HG03442 (cell line): ENCODE data around the gene CROCC2.

Experiments used
- ATAC-seq: cut with Tn5 transposase; IDR thresholded peaks from one replicate; pipeline ENCODE4 v1.9.1; 2021; ENCODE audit warnings: mild to moderate bottlenecking, moderate library complexity; ENCODE audit not compliant: unreplicated experiment

The CROCC2 gene

DNA sequence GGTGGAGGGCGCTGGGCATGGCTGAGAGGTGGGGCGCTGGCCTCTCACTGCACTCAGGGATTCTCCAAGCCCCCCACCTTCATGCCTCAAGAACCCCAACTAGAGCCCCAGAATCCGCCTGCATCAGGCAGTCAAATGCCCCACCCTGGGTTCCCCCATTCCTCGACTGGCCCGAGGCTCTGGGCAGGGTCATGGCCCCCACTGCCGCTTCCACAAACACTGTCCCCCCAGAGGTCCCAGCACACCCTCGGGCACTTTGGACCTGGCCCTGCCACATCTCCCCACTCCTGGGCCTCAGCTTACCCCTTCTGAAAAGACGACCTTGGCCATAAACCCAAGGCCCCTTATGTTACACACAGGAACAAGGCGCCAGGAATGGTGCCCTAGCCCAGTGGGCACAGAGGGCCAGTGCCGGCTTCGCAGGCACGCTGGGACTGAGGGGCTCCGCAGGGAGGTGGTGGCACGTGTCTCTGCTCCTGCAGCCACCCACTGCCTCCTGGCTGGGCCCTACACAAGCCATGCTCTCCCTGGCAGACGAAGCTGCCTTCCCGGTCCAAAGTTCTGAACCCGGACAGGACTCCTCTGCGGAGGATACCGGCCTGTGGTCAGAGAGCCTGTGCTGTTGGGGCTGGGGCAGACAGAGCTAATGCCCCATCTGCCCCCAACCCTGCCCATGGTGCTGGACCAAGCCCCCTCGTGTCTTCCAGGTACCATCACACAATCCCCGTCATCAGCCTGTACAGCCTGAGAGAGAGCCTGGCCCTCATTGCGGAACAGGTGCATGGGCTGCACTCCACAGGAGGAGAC lies 30.7 kb upstream of the CROCC2 start:
- no peak for ATAC-seq

DNA sequence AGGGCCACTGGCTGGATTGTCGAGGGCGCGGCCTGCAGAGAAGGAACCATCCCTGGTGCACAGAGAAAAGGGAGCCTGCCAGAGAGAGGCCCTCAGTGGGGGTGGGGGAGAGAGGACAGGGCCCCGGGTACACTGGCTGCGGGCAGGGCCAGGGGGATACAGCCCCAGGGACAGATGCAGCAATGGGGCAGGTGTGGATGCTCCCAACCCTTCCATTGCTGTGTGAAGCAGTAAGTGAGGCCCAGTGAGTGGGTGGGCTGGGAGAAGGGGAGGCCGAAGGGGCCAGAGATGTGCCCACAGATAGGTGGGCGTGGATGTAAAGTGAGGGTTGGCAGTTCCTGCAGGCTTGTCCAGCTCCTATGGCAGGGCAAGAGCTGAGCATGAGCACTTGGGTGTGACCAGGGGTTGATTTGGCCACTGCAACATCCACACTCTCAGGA lies 30.1 kb upstream of the CROCC2 start:
- ATAC-seq, result no peak

DNA sequence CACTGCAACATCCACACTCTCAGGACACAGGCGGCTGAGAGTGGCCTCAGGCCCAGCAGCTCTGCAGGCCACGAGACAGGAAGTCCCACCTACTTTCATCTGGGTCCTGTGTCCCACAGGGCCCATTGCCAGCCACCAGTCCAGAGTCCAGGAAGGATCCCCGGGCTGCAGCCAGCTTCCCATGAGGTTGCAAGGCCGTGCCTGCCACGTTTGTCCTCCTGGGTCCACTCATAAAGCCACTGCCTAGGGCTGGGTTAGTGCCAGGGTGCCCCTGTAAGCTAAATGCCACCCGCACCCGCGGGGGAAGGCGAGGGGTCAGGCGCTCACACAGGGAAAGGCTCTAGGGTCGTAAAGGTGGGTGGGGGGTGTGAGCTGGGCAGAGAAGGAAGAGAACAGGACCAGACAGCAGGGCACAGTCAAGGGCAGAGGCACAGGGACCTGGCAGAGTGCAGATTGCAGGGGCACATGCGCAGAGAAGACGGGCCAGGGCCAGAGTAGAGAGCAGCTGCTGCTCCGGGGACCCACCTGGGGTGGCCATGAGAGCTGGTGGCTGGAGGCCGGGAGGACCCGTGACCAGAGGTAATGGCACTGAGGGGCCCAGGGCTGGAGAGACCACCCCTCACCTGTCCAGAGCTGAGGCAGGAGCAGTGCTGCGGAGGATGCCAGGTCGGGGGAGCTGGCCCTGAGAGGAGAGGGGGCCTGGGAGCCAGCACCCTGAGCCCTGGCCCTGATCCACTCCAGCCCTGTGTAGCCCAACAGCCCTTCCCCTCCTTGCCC lies 29.5 kb upstream of the CROCC2 start:
- no peak for ATAC-seq

DNA sequence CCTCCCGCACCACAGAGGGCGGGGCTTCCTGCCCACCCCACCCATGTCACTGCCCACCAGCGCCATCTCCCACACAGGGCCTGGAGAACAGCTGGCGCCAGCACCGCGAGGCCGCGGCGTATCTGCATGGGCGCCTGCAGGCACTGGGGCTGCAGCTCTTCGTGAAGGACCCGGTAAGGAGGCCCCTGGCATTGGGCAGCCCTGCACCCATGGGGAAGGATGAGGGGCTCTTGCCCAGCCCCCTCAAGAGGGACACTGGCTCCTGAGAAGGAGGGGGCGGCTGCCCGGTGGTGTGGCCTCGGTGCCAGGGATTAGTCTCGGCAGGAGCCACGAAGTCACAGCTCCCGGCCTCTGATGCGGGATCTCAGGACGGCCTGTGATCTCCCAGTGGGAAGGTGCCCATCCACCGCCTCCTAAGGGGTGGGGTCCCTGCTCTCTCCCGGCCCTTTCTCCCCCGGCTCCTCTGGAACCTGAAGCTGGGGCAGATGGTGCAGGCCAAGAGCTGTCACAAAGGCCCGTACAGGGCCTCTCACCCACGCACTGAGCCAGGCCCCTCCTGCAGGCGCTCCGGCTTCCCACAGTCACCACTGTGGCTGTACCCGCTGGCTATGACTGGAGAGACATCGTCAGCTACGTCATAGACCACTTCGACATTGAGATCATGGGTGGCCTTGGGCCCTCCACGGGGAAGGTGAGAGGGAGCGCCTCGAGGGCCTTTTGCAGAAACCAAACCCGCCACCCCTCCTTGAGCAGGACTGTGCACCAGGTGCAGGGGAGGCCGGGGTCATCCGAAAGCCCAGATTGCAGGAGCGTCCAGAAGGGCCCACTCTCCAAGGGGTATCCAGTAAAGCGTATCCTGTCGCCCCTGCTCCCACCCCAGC lies 28.4 kb upstream of the CROCC2 start:
- no peak for ATAC-seq

DNA sequence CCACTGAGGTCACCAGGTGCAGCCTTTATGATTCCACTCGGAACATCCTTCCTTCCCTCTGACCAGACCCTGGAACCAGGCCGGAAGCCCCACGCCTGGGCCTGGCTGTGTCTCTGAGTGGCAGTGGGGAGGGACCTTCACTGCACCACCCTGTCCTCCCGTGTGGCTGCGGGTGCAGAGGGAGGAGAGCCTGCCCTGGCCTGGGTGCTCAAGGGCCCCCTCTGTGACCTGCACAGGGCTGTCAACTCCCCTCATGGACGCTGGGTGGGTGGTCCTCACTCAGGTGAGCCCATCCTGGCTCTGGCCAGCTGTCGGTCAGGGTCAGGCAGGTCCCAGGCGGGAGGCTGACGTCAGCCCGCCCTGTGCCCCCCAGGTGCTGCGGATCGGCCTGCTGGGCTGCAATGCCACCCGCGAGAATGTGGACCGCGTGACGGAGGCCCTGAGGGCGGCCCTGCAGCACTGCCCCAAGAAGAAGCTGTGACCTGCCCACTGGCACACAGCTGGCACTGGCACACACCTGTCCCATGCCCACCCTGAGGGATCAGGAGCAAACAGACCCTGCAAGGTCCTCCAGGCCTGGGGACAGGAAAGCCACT lies 27.7 kb upstream of the CROCC2 start:
- ATAC-seq, result no peak

DNA sequence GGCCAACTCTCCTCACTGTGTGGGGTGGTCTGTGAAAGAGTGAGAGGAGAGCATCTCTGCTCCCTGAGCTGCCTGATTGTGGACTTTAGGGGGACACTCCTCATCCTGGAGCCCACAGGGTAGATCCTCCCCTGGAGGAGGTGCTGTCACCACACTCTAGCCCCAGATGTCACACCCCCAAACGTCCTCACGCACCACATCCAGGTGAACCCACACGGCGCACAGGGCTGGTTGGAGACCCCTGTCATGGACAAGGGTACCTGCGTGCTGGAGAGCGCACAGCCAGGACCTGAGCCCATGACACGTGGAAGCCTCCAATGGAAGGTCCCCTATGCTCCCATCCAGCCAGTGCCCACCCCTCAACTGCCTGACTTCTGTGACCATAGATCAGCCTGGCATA lies 27.0 kb upstream of the CROCC2 start:
- ATAC-seq, result no peak

DNA sequence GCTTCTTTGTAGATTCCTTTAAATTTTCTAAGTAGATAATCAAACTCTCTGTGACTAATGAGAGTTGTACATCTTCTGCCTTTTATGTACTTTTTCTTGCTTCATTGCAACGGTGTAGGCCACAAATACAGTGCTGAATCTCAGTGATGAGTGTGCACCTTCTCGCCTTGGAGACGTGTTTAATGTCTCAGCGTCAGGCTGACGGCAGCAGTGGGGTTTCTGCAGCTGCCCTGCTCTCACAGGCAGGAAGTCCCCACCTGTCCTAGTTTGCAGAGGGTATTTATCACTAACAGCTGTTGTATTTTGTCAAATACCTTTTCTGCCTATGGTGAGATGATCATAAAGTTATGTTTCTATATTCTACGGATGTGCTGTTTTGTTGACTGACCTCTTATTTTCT lies 24.2 kb upstream of the CROCC2 start:
- no peak for ATAC-seq

DNA sequence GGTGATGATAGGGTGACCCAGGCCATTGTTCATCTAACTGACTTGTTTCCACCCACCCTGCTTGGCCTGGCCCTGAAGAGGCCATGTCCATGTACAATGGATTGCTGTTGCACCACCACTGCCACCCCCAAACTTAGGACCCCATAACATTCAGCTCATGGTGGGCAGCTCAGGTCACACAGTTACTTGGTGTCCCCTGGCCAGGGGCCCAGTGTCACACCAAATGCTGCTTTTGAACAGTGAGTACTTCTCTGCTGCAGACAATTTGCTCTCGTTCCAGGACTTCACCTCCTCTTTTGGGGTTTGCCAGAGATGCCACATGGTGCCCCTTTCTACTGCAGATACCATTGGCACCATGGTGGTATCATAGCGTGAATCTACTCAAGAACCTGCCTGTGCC lies 21.9 kb upstream of the CROCC2 start:
- ATAC-seq, result no peak

DNA sequence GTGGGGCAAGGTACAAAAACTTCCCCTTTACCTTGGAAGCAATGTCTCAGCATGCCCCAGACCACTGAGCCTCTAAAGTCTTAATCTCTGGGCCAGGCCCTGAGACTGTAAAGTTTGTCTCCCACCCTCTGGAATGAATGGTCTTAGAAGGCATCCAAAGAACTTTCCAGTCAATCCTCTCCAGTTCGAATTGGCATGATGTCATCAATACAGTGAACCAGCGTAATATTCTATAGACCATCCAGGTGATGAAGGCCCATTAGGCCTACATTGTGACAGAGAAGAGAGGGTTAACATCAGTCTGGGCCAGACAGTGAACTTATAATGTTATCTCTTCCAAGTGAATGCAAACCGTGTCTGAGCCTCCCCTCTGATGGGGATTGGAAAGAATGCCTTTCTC lies 21.4 kb upstream of the CROCC2 start:
- no peak for ATAC-seq

DNA sequence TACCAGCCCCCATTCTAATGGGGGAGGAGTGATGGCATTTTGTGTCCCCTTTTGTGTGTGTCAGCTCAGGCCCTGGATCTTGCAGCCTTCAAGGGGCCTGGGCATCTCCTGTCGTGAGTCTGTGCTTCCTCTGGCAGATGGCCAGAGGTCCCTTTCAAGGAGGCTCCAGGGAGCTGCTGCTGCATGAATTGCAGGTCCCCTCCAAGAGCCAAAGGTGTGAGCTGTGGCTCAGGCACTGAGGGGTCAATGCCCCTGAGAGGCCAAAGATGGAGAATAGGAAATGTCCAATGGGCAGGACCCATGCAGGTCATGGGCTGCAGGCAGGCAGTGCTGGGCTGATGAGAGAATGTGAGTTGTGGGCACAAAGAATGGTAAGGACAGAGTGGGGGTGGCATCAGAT lies 20.6 kb upstream of the CROCC2 start:
- ATAC-seq, result no peak

DNA sequence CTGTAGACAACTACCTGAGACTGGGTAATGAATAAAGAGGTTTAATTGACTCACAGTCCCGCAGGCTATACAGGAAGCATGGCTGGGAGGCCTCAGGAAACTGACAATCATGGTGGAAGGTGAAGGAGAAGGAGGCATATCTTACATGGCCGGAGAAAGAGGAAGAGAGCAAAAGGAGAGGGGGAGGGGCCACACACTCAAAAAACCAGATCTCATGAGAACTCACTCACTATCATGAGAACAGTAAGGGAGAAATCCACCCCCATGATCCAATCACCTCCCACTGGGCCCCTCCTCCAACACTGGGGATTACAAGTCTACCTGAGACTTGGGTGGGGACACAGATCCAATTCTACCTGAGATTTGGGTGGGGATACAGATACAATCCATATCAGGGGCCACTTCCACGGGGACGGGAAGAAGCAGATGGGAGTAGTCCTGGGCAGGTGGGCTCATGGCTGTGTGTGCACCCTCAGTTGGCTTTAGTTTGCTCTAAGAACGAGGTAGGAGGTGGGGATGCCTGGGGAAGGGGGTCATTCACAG lies 20.0 kb upstream of the CROCC2 start:
- no peak for ATAC-seq

DNA sequence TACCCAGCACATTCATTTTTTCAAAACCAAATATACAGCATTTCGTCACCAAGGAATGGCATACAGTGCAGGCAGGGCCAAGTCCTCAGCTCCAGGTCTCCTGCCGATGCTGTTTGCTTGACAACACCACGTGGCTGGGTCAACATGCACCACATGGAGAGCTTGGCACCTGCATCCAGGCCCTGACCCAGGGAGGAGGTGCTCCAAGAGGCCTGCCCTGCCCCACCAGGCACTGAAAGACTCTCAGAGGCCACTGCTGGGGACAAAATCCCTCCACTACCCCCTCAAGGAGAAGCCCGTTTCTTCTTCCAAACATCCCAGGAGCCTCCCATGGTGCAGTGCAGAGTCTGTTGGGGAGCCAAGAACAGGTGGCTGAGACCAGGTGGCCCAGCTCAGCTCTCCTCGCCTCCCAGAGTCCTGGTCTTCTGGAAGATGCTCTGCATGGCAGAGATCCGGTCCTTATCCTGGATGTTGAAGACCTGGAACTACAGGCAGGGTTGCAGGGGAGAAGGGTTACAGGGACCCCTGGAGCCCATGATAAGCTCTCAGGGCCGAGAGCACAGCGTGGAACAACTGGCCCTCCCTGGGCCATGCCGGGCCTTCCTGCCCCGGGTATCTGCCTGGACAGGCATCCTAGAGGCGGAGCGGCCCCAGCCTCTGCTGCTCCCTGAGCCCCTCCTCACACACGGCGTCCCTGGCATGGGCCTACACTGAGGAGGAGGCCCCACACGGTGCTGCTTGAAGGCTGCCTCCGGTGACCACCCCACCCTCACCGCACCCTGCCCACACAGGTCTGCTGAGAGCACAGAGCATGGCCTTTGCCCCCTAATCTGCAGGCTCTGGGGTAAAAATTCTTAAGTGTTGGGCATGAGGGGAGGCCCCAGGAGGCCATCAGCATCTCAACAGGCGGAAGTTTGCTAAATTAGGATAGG lies 19.2 kb upstream of the CROCC2 start:
- ATAC-seq, result no peak

DNA sequence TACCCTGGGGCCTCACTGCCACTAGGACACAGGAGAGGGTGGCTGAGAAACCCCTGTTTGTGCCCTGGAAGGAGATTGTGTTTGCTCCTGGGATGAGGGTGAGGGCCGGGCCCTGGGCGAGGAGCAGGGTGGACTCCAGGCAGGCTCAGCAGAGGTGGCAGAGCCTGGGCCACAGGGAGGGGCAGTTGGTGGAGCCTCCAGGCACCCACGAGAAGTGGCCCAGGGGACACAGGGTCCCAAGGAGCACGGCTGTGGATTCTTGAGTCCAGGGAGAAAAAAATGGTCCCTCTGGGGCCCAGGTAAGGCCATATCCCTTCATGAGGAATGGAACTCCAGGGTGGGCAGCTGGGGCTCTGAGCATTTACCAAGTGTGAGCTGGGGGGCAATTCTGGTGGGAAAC lies 18.5 kb upstream of the CROCC2 start:
- ATAC-seq, result no peak

DNA sequence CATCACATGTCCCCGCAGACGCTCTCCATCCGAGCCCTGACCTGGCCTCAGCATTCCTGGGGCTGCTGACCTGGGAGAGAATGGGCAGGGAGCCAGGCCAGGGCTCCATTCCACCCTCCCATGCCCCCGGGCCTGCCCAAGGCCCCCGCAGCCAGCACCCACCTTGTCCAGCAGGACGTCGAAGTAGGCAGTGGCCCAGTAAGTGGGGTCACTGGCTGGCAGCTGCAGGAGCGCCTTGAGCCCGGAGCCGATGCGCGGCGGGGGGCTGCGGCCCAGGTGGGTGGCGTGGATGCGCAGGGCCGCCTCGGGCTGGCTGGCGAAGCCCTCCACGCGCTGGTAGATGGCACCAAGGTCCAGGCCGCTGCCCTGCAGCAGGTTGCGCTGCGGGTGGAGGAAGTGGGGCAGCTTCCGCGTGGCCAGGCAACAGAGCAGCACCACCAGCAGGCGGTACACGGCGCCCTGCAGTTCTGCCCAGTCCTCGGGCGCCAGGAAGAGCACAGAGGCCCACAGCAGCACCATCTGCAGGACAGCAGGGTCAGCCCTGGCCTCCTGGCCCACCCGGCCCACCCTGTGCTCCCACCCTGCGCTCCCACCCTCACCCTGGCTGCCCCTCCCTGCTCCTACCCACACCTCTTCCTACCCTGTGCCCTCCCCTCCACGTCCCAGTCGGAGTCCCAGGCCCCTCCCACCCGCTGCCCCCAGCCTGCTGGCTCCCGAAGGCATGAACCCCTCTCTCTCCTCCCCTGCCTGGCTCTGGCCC lies 17.8 kb upstream of the CROCC2 start:
- no peak for ATAC-seq

DNA sequence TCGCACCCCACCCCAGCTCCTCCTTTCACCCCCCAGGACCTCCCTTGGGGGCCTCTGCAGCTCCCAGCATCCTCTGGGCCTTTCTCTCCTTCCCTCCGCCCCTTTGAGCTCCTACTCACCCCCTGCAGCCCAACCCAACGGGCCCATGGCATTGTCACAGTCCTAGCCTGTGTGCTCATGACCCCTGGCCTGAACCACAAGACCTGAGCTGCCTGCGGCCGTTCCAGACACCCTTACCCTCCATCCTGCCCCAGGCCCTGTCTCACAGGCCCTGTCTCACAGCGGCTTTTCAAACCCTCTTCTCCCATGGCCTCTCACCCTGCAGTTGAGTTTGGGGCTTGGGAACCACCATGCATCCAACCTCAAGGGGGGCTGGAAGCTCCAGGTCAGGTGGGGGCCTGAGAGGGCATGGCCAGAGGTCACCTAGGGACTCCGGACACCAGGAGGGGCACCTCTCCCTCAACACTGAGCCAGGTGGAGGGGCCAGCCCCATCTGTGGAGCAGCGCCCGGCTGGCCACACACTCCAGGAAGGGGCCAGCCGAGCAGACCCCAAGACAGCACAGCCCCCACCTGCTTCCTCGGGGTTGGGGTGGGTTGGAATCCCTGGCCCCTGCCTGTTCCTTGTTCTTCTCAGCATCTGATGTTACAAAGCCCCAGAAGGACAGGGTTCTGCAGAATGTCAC lies 17.1 kb upstream of the CROCC2 start:
- no peak for ATAC-seq

DNA sequence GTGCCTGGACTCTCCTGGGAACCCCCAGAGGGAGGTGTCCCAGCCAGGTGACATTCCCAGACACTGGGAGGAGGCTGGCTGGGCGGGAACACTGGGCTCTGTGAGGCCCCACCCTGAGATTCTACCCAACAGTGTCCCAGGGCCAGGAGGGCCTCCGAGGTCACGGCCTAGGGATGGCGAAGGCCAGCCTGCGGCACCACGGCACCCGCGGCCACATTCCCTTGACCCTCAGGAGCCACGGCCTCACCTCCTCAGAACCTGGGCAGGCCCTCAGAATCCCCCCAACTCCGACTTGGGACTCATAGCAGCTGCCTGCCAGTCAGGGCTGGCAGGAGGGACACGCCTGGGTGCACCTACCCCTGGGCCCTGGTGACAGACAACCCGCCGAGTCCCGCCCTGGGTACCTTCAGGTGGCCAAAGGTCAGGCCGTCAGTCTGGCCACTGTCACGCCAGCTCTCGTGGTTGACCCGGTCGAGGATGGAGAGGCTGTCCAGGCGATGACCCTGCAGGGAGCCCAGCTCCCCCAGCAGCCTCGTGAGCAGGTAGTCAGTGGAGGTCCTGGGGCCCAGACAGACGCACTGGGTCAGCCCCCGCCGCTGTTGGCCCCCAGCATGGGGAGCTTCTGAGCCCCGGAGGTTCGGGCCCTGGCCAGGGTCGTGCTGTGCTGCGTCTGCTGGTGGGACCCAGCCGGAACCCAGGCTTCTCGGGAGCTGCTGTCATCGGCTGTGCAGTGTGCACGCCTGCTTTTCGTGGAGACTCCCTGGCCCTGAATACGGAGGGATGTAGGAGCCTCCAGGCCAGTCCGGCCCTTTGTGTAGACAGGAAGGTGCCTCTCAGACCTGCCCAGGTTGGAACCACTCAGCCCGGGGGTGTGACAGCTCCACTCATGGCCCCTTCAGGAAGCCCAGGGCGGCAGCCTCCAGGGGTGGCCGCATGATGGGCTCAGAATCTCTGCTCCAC lies 16.3 kb upstream of the CROCC2 start:
- ATAC-seq, result no peak

DNA sequence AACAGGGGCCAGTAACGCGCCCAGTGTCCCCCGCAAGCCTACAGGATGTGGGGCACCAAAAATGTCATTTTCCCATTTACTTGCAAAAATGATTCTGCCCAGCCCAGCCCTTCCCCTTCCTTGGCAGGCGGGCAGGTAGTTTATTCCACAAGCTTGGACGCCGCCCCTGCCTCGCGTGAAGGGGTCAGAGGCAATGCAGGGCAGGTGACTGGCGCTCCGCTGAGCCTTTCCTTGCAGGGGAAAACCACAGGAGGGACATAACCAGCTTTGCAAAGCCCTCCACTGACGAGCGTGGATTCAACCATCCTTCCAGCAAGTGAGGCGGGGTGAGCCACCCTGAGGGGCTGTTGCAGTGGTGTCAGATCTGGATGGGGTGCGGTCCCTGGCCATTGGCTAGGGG lies 15.4 kb upstream of the CROCC2 start:
- no peak for ATAC-seq
